Nephron progenitor cell (in vitro differentiated cells): ENCODE measurements around the gene DGKE.

Experiments used
- DNase-seq: peaks from one replicate; pipeline ENCODE4 v3.0.0; 2021
- H3K27ac Mint-ChIP-seq: 2 replicates; pipeline ENCODE4 v1.8.0; 2021; ENCODE audit warnings: mild to moderate bottlenecking, moderate library complexity, mixed read lengths
- H3K27me3 Mint-ChIP-seq: 2 replicates; pipeline ENCODE4 v1.8.0; 2021; ENCODE audit warnings: mild to moderate bottlenecking, low read depth, mixed read lengths; ENCODE audit not compliant: poor library complexity
- H3K36me3 Mint-ChIP-seq: 2 replicates; pipeline ENCODE4 v1.8.0; 2021; ENCODE audit warnings: low read depth, mixed read lengths
- H3K4me1 Mint-ChIP-seq: 2 replicates; pipeline ENCODE4 v1.8.0; 2021; ENCODE audit warnings: mixed read lengths
- H3K4me3 Mint-ChIP-seq: 2 replicates; pipeline ENCODE4 v1.8.0; 2021; ENCODE audit warnings: mild to moderate bottlenecking, moderate library complexity, mixed read lengths
- H3K9me3 Mint-ChIP-seq: 2 replicates; pipeline ENCODE4 v1.8.0; 2021; ENCODE audit warnings: mild to moderate bottlenecking, moderate library complexity, mixed read lengths
- TF ChIP-seq, protein P1 (sequence below): fragments of 200-600 bp; sonication (generic); IDR thresholded peaks from 2 replicates; pipeline ENCODE4 v1.5.0; 2021; ENCODE audit warnings: antibody characterized with exemption

Gene DGKE

DNA sequence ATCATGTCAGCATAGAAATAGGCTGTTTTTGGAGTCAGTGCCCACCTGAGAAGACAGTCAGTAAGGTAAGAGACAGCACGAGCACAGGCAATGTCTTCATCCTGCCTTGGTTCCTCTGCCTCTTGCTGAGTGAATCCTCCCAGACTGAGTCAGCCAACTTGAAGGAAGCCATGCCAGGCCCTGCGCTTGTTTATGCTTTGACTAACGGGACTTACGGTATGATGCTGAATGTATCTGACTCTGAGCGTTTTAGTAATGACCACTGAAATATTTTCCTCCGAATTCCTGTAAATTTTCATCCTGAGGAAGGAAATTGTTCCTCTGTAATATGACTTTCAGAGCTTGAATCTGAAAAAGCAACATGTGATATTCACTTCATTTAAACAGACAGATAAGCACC, 18.2 kb upstream of the DGKE start:
- Mint-ChIP-seq H3K9me3 (no peaks in the 10 kb centered on the region), H3K4me3 (no peak overlapping the region), H3K36me3 (no peaks in the 10 kb centered on the region), H3K27ac (no peak overlapping the region), H3K27me3 (peaks cover 32% of the 10 kb centered on the region), H3K4me1 (peaks cover 6% of the 10 kb centered on the region)
- DNase-seq, result no peak
- TF ChIP-seq, protein P1, sequence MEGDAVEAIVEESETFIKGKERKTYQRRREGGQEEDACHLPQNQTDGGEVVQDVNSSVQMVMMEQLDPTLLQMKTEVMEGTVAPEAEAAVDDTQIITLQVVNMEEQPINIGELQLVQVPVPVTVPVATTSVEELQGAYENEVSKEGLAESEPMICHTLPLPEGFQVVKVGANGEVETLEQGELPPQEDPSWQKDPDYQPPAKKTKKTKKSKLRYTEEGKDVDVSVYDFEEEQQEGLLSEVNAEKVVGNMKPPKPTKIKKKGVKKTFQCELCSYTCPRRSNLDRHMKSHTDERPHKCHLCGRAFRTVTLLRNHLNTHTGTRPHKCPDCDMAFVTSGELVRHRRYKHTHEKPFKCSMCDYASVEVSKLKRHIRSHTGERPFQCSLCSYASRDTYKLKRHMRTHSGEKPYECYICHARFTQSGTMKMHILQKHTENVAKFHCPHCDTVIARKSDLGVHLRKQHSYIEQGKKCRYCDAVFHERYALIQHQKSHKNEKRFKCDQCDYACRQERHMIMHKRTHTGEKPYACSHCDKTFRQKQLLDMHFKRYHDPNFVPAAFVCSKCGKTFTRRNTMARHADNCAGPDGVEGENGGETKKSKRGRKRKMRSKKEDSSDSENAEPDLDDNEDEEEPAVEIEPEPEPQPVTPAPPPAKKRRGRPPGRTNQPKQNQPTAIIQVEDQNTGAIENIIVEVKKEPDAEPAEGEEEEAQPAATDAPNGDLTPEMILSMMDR, result no peak

DNA sequence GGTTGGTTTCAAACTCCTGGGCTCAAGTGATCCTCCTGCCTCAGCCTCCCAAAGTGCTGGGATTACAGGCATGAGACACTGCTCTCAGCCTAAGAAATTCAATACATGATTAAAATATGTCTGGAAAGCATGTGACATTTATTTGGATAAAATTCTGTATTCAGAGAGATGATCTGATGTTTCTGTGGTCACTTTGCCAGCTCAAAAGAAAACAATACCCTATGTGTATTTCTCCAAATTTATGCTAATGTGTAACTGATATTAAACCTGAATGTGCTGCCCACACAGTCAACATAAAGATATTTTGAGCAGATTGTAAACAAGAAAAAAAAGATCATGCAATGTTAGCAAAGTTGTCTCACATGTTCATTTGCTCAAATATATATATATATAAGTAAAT, 16.9 kb upstream of the DGKE start:
- DNase-seq, result no peak
- H3K36me3 Mint-ChIP-seq, result no peaks in the 10 kb centered on the region
- no peak overlapping the region for H3K27ac Mint-ChIP-seq
- H3K4me3 Mint-ChIP-seq, result no peak overlapping the region
- peaks cover 33% of the 10 kb centered on the region for H3K27me3 Mint-ChIP-seq
- H3K9me3 Mint-ChIP-seq, result no peaks in the 10 kb centered on the region
- TF ChIP-seq, protein P1, result no peak
- H3K4me1 Mint-ChIP-seq, result peaks cover 6% of the 10 kb centered on the region

DNA sequence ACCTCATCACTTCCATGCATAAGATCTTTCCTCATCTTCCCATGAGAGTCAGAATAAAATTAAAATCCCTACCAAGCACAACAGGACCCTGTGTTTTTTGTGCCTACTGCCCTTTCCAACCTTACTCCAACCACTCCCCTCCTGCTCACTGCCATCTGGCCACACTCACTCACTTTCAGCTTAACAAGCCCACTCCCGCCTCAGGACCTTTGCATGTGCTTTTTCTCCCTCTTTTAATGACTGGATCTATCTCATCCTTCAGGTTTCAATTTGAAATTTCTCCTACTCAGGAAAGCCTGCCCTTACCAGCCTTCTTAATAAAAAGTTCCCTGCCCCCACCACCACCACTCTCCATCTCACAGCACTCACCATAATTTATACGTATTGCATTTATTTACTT, 14.9 kb upstream of the DGKE start:
- H3K9me3 Mint-ChIP-seq, result no peaks in the 10 kb centered on the region
- no peak overlapping the region for H3K4me3 Mint-ChIP-seq
- H3K27me3 Mint-ChIP-seq, result peaks cover 24% of the 10 kb centered on the region
- TF ChIP-seq, protein P1, result no peak
- H3K4me1 Mint-ChIP-seq, result peaks cover 6% of the 10 kb centered on the region
- no peak overlapping the region for H3K27ac Mint-ChIP-seq
- H3K36me3 Mint-ChIP-seq, result peaks cover 4% of the 10 kb centered on the region
- no peak for DNase-seq

DNA sequence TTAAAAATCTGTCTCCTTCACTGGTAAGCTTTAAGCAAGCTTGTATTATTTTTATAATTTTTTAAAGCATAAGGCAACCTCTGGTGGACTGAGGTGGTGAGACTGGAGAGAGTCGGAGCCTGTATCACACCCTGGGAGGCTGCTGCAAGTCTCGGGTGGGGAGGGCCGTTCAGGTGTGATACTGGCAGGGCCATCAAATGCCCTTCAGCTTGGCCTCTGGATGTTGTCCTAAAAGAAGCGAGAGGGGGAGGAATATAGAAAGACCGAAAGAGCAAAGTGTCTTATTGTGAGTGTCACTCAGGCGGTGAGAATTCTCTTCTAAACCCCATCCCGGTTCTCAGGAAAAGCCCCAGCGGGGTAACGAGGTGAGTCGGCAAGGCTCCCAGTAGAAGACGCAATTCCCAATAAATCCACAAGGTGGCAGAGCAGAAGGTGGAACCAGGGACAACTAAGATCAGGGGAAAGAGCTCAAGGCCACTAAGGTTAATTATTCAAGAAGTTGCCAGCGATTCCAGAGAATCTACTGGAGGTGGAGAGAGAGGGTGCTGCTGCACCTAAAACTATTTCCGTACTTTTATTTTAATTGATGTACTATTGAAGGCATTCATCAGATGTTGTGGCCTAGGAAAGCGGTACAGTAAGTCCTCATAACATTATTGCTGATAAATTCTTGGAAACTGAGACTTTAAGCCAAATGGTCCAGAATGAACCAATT, 14.4 kb upstream of the DGKE start:
- Mint-ChIP-seq H3K36me3 (peaks cover 4% of the 10 kb centered on the region), H3K4me1 (peaks cover 6% of the 10 kb centered on the region), H3K4me3 (no peak overlapping the region), H3K9me3 (peaks cover 3% of the 10 kb centered on the region), H3K27ac (no peak overlapping the region), H3K27me3 (peaks cover 20% of the 10 kb centered on the region)
- DNase-seq, result peak; percentile 76
- TF ChIP-seq, protein P1, result peak; percentile 92

DNA sequence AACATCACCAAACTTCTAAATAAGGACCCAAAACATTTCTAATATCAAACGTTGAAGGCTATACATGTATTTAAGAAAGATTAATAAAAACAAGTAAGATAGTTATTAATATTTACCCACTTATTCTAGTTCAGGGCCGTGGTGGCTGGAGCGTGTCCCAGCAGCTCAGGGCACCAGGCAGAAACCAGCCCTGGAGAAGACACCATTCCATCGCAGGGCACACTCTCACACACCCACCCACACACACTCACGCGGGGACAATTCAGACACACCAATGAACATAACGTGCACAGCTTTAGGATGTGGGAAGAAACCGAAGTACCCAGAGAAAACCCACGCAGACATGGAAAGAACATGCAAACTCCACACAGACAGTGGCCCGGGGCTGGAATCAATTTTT, 13.7 kb upstream of the DGKE start:
- Mint-ChIP-seq H3K4me3 (no peak overlapping the region), H3K27me3 (peaks cover 20% of the 10 kb centered on the region), H3K36me3 (peaks cover 4% of the 10 kb centered on the region), H3K4me1 (peaks cover 6% of the 10 kb centered on the region), H3K27ac (no peak overlapping the region), H3K9me3 (peaks cover 4% of the 10 kb centered on the region)
- DNase-seq, result no peak
- TF ChIP-seq, protein P1, result no peak

DNA sequence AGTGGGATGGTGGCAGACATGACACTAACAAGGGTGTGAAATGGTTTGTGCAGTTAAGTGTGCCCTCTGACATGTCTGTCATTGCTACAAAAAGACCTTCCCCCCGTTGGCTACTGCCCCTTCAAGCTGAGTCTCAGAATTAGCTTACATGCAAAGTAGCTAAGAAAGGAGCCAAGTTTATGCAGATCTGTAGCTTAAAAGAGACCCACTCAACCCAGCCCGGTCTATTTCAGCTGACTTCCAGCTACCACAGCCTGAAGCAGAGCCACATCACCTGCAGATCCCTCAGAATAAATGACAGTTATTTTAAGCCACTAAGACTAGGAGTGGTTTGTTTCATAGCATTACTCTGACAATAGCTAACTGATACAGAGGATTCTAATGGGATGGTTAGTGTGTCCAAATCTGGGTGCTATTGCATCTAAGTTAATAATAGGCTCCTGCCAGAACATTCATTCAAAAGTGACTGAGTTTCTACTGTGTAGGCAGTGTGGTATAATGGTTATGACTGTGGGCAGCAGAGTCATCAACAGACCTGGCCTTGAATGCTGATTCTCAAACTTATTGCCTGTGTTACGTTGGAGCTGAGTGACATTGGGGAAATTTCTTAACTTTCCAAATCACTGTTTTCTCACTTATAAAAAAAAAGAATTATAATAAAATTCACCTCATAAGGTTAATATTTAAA, 12.0 kb upstream of the DGKE start:
- Mint-ChIP-seq H3K27me3 (peaks cover 17% of the 10 kb centered on the region), H3K4me3 (no peak overlapping the region)
- TF ChIP-seq, protein P1, result no peak

More for the DNA sequence above, 12.0 kb upstream of the DGKE start:
- H3K4me1 Mint-ChIP-seq, result peaks cover 6% of the 10 kb centered on the region
- peaks cover 4% of the 10 kb centered on the region for H3K9me3 Mint-ChIP-seq
- peaks cover 4% of the 10 kb centered on the region for H3K36me3 Mint-ChIP-seq
- no peak for DNase-seq
- no peak overlapping the region for H3K27ac Mint-ChIP-seq
